H9 (cell line): ENCODE measurements around the gene URB1. TPM values are rescaled to one million over a fixed set of nuclear protein-coding genes. Genes with fewer than 3 reads are reported as not detected.

ENCODE experiments used
- DNase-seq: peaks from one replicate; pipeline ENCODE4 v3.0.0-alpha.2; 2017
- H2AFZ ChIP-seq: one replicate; pipeline ENCODE4 v1.6.1; 2013; ENCODE audit warnings: mild to moderate bottlenecking, low read length, control low read depth, moderate library complexity
- H2AK5ac ChIP-seq: 2 replicates; pipeline ENCODE4 v1.6.1; 2013; ENCODE audit warnings: low read length, control low read depth, mixed read lengths; ENCODE audit not compliant: insufficient read length
- H2BK120ac ChIP-seq: one replicate; pipeline ENCODE4 v1.6.1; 2013; ENCODE audit warnings: low read depth, mild to moderate bottlenecking, low read length, control low read depth, inconsistent platforms; ENCODE audit not compliant: poor library complexity, severe bottlenecking
- H2BK12ac ChIP-seq: 2 replicates; pipeline ENCODE4 v1.6.1; 2013; ENCODE audit warnings: low read length, control low read depth, mixed read lengths, low read depth; ENCODE audit not compliant: insufficient read length
- H2BK15ac ChIP-seq: 2 replicates; pipeline ENCODE4 v1.6.1; 2013; ENCODE audit warnings: low read depth, low read length, control low read depth
- H2BK20ac ChIP-seq: one replicate; pipeline ENCODE4 v1.6.1; 2013; ENCODE audit warnings: low read depth, mild to moderate bottlenecking, low read length, control low read depth, inconsistent platforms; ENCODE audit not compliant: poor library complexity, severe bottlenecking
- H2BK5ac ChIP-seq: 2 replicates; pipeline ENCODE4 v1.6.1; 2013; ENCODE audit warnings: low read length, control low read depth, mixed read lengths; ENCODE audit not compliant: insufficient read length
- H3K14ac ChIP-seq: 2 replicates; pipeline ENCODE4 v1.6.1; 2013; ENCODE audit warnings: low read length, control low read depth; ENCODE audit not compliant: insufficient read depth
- H3K18ac ChIP-seq: 2 replicates; pipeline ENCODE4 v1.6.1; 2013; ENCODE audit warnings: low read depth, mild to moderate bottlenecking, mixed read lengths, low read length, control low read depth; ENCODE audit not compliant: insufficient read length
- H3K23ac ChIP-seq: 2 replicates; pipeline ENCODE4 v1.6.1; 2013; ENCODE audit warnings: low read length, control low read depth, mixed read lengths, low read depth; ENCODE audit not compliant: insufficient read length
- H3K23me2 ChIP-seq: 2 replicates; pipeline ENCODE4 v1.6.1; 2013; ENCODE audit warnings: low read depth, mild to moderate bottlenecking, mixed read lengths, low read length, control low read depth; ENCODE audit not compliant: insufficient read length, poor library complexity, severe bottlenecking
- H3K27ac ChIP-seq: 2 replicates; pipeline ENCODE4 v1.5.1; 2013; ENCODE audit warnings: low read length, control low read depth, mixed read lengths, low read depth; ENCODE audit not compliant: insufficient read length
- H3K27me3 ChIP-seq: 2 replicates; pipeline ENCODE4 v1.6.1; 2013; ENCODE audit warnings: low read length, control low read depth, inconsistent platforms; ENCODE audit not compliant: insufficient read depth
- H3K4ac ChIP-seq: 2 replicates; pipeline ENCODE4 v1.6.1; 2013; ENCODE audit warnings: low read depth, mild to moderate bottlenecking, control low read depth, inconsistent platforms, low read length, moderate library complexity
- H3K4me1 ChIP-seq: 2 replicates; pipeline ENCODE4 v1.6.1; 2013; ENCODE audit warnings: low read length, control low read depth, inconsistent platforms; ENCODE audit not compliant: insufficient read depth
- H3K4me2 ChIP-seq: 2 replicates; pipeline ENCODE4 v1.6.1; 2013; ENCODE audit warnings: low read length, control low read depth, mixed read lengths; ENCODE audit not compliant: insufficient read length, insufficient read depth
- H3K56ac ChIP-seq: 2 replicates; pipeline ENCODE4 v1.6.1; 2013; ENCODE audit warnings: low read depth, mild to moderate bottlenecking, mixed read lengths, low read length, control low read depth; ENCODE audit not compliant: insufficient read length
- H3K79me1 ChIP-seq: 2 replicates; pipeline ENCODE4 v1.6.1; 2013; ENCODE audit warnings: low read depth, mild to moderate bottlenecking, moderate library complexity, low read length, control low read depth, inconsistent platforms; ENCODE audit not compliant: insufficient read depth, poor library complexity, severe bottlenecking
- H3K79me2 ChIP-seq: 2 replicates; pipeline ENCODE4 v1.6.1; 2013; ENCODE audit warnings: low read length, control low read depth, inconsistent platforms; ENCODE audit not compliant: insufficient read depth
- H3K9ac ChIP-seq: 2 replicates; pipeline ENCODE4 v1.6.1; 2013; ENCODE audit warnings: low read length, control low read depth, mixed read lengths; ENCODE audit not compliant: insufficient read length; ENCODE audit errors: extremely low read depth
- H3K9me3 ChIP-seq: one replicate; pipeline ENCODE4 v1.6.1; 2013; ENCODE audit warnings: low read depth, low read length, inconsistent platforms; ENCODE audit not compliant: control insufficient read depth
- H3T11ph ChIP-seq: one replicate; pipeline ENCODE4 v1.6.1; 2013; ENCODE audit warnings: mild to moderate bottlenecking, low read length, control low read depth, inconsistent platforms
- H4K20me1 ChIP-seq: one replicate; pipeline ENCODE4 v1.6.1; 2013; ENCODE audit not compliant: control insufficient read depth, insufficient read length, insufficient read depth
- H4K5ac ChIP-seq: 2 replicates; pipeline ENCODE4 v1.6.1; 2013; ENCODE audit warnings: low read depth, mild to moderate bottlenecking, mixed read lengths, low read length, control low read depth; ENCODE audit not compliant: insufficient read length
- H4K8ac ChIP-seq: replicated peaks from 2 replicates; pipeline ENCODE4 v1.6.1; 2013; ENCODE audit warnings: low read length, control low read depth, mixed read lengths, low read depth; ENCODE audit not compliant: insufficient read length
- H4K91ac ChIP-seq: 2 replicates; pipeline ENCODE4 v1.6.1; 2013; ENCODE audit warnings: low read depth, mild to moderate bottlenecking, moderate library complexity, mixed read lengths, low read length, control low read depth; ENCODE audit not compliant: insufficient read length
- H3K27ac Mint-ChIP-seq, 3 experiments: 2 replicates in 2 of 3; 3 replicates in 1 of 3; pipeline ENCODE4 v1.8.0; 2020 to 2021; ENCODE audit warnings: mixed read lengths in 3 of 3, mild to moderate bottlenecking in 1 of 3, moderate library complexity in 1 of 3
- H3K27me3 Mint-ChIP-seq: 2 replicates; pipeline ENCODE4 v1.8.0; 2021; ENCODE audit warnings: low read depth, mild to moderate bottlenecking, moderate library complexity, mixed read lengths
- H3K36me3 Mint-ChIP-seq, 3 experiments: 2 replicates in 2 of 3; 3 replicates in 1 of 3; pipeline ENCODE4 v1.8.0; 2020 to 2021; ENCODE audit warnings: low read depth in 3 of 3, mixed read lengths in 3 of 3; ENCODE audit not compliant: insufficient read depth in 1 of 3
- H3K4me1 Mint-ChIP-seq, 2 experiments: 2 replicates each; pipeline ENCODE4 v1.8.0; 2020; ENCODE audit warnings: mixed read lengths in 2 of 2
- H3K4me3 Mint-ChIP-seq, 2 experiments: 2 replicates in 1 of 2; 3 replicates in 1 of 2; pipeline ENCODE4 v1.8.0; 2020 to 2021; ENCODE audit warnings: mild to moderate bottlenecking in 2 of 2, mixed read lengths in 2 of 2, moderate library complexity in 1 of 2
- H3K9me3 Mint-ChIP-seq, 2 experiments: 2 replicates in 1 of 2; 3 replicates in 1 of 2; pipeline ENCODE4 v1.8.0; 2020; ENCODE audit warnings: mild to moderate bottlenecking in 2 of 2, mixed read lengths in 2 of 2, moderate library complexity in 1 of 2
- WGBS: extraction: QIAGEN DNeasy Blood & Tissue Kit; methylation state at CpG from one replicate; pipeline ENCODE4 v1.1.7; 2013; ENCODE audit warnings: missing lambda C conversion rate, low lambda C conversion rate, mixed read lengths; ENCODE audit not compliant: insufficient read length; ENCODE audit errors: extremely low coverage; 5-methylcytosine and 5-hydroxymethylcytosine counted together
- total RNA-seq: library from RNA; stranded (reverse); gene quantifications from 2 replicates; pipeline ENCODE4 v1.2.1, GENCODE V29; 2021
- TF ChIP-seq, protein P1 (sequence below): fragments of 200-600 bp; sonication (generic); conservative IDR thresholded peaks from 3 replicates; pipeline ENCODE4 v1.8.0; 2021; ENCODE audit warnings: antibody characterized with exemption, mild to moderate bottlenecking

Gene URB1
- total RNA-seq, 1 experiment from 2014 or later, result 23.5 TPM

- Mint-ChIP-seq H3K4me3 (no peak overlapping the region), H3K27ac (no peak overlapping the region), H3K9me3 (no peaks in the 10 kb centered on the region; a peak in 1 of 5 replicates), H3K27me3 (peaks cover 24% of the 10 kb centered on the region), H3K36me3 (no peaks in the 10 kb centered on the region), H3K4me1 (peaks cover 8 to 10% of the 10 kb centered on the region in 2 experiments)
- no CpG with 5 or more reads among the region's 5 CpGs for WGBS
- Histone ChIP-seq H2BK12ac (no peak overlapping the region), H2AFZ (no peak overlapping the region), H4K5ac (no peak overlapping the region), H3K23me2 (no peaks in the 10 kb centered on the region), H3K4me1 (no peaks in the 10 kb centered on the region), H2AK5ac (no peak overlapping the region), H3K9ac (no peak overlapping the region), H3K4me2 (no peak overlapping the region), H3K9me3 (no peaks in the 10 kb centered on the region), H3K18ac (no peak overlapping the region), H3K79me1 (no peaks in the 10 kb centered on the region), H3K23ac (no peak overlapping the region), H3K79me2 (no peaks in the 10 kb centered on the region), H2BK20ac (no peak overlapping the region), H2BK15ac (no peak overlapping the region), H2BK120ac (no peak overlapping the region), H3K56ac (no peak overlapping the region), H3T11ph (no peak overlapping the region), H3K27ac (no peak overlapping the region), H2BK5ac (no peak overlapping the region), H3K14ac (no peak overlapping the region), H4K20me1 (no peaks in the 10 kb centered on the region), H4K8ac (no peak overlapping the region), H3K4ac (no peak overlapping the region), H3K27me3 (no peaks in the 10 kb centered on the region), H4K91ac (no peak overlapping the region)
- TF ChIP-seq, protein P1, sequence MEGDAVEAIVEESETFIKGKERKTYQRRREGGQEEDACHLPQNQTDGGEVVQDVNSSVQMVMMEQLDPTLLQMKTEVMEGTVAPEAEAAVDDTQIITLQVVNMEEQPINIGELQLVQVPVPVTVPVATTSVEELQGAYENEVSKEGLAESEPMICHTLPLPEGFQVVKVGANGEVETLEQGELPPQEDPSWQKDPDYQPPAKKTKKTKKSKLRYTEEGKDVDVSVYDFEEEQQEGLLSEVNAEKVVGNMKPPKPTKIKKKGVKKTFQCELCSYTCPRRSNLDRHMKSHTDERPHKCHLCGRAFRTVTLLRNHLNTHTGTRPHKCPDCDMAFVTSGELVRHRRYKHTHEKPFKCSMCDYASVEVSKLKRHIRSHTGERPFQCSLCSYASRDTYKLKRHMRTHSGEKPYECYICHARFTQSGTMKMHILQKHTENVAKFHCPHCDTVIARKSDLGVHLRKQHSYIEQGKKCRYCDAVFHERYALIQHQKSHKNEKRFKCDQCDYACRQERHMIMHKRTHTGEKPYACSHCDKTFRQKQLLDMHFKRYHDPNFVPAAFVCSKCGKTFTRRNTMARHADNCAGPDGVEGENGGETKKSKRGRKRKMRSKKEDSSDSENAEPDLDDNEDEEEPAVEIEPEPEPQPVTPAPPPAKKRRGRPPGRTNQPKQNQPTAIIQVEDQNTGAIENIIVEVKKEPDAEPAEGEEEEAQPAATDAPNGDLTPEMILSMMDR, result peak; percentile 91
- peak; percentile 67 for DNase-seq
These were observed 10.5 kb upstream of the URB1 start for GRCh38 chr21:32403201-32403777.
